HG02798 (cell line): ENCODE data around the gene XYLT1.

Experiments
- ATAC-seq: cut with Tn5 transposase; IDR thresholded peaks from one replicate; pipeline ENCODE4 v1.9.1; 2021; ENCODE audit warnings: mild to moderate bottlenecking; ENCODE audit not compliant: unreplicated experiment, poor library complexity

The XYLT1 gene

GRCh38 chr16:17301184-17301583 is 169.6 kb downstream of the XYLT1 start:
- no peak for ATAC-seq

- ATAC-seq = no peak
Measured at GRCh38 chr16:17299790-17300189, 171.0 kb downstream of the XYLT1 start.

- no peak for ATAC-seq
Measured at GRCh38 chr16:17298238-17298637, 172.5 kb downstream of the XYLT1 start.

GRCh38 chr16:17296431-17296830 is 174.3 kb downstream of the XYLT1 start:
- no peak for ATAC-seq

GRCh38 chr16:17295948-17296347 is 174.8 kb downstream of the XYLT1 start:
- no peak for ATAC-seq

- ATAC-seq = no peak
Measured at GRCh38 chr16:17294856-17295255, 175.9 kb downstream of the XYLT1 start.

- no peak for ATAC-seq
Measured at GRCh38 chr16:17293813-17294558, 176.8 kb downstream of the XYLT1 start.

- no peak for ATAC-seq
Measured at GRCh38 chr16:17291289-17291688, 179.5 kb downstream of the XYLT1 start.

GRCh38 chr16:17289674-17290635 is 180.8 kb downstream of the XYLT1 start:
- no peak for ATAC-seq

GRCh38 chr16:17289050-17289449 is 181.7 kb downstream of the XYLT1 start:
- ATAC-seq = no peak

GRCh38 chr16:17287166-17287800 is 183.5 kb downstream of the XYLT1 start:
- no peak for ATAC-seq

GRCh38 chr16:17286443-17286842 is 184.3 kb downstream of the XYLT1 start:
- no peak for ATAC-seq

- no peak for ATAC-seq
Measured at GRCh38 chr16:17283016-17283415, 187.7 kb downstream of the XYLT1 start.

GRCh38 chr16:17282247-17282646 is 188.5 kb downstream of the XYLT1 start:
- ATAC-seq = no peak

GRCh38 chr16:17281052-17281451 is 189.7 kb downstream of the XYLT1 start:
- ATAC-seq = no peak

- no peak for ATAC-seq
Measured at GRCh38 chr16:17278988-17279387, 191.8 kb downstream of the XYLT1 start.

GRCh38 chr16:17277981-17278381 is 192.8 kb downstream of the XYLT1 start:
- no peak for ATAC-seq

- ATAC-seq = no peak
Measured at GRCh38 chr16:17276610-17277009, 194.2 kb downstream of the XYLT1 start.

GRCh38 chr16:17276010-17276530 is 194.7 kb downstream of the XYLT1 start:
- ATAC-seq = no peak
